ENCODE data around the gene CBX4.

CBX4 gene

DNA sequence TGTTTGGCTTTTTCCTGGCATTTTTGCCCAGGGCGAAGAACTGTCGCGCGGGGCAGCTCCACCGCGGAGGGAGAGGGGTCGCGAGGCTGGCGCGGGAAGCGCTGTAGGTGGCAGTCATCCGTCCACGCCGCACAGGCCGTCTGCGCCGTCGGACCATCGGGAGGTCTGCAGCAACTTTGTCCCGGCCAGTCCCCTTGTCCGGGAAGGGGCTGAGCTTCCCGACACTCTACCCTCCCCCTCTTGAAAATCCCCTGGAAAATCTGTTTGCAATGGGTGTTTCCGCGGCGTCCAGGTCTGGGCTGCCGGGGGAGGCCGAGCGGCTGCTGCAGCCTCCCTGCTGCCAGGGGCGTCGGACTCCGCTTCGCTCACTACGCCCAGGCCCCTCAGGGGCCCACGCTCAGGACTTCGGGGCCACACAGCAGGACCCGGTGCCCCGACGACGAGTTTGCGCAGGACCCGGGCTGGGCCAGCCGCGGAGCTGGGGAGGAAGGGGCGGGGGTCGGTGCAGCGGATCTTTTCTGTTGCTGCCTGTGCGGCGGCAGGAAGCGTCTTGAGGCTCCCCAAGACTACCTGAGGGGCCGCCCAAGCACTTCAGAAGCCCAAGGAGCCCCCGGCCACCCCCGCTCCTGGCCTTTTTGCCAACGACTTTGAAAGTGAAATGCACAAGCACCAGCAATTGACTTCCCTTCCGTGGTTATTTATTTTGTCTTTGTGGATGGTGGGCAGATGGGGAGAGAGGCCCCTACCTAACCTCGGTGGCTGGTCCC is 2.3 kb upstream of the CBX4 start:
- no peak for DNase-seq

GRCh38 chr17:79840989-79841286 is 1.7 kb upstream of the CBX4 start:
- no peak for DNase-seq

- no peak for DNase-seq
These were observed 1.2 kb upstream of the CBX4 start for GRCh38 chr17:79840269-79840988.

- no peak for DNase-seq
These were observed 542 bp downstream of the CBX4 start for GRCh38 chr17:79838522-79839274.

DNA sequence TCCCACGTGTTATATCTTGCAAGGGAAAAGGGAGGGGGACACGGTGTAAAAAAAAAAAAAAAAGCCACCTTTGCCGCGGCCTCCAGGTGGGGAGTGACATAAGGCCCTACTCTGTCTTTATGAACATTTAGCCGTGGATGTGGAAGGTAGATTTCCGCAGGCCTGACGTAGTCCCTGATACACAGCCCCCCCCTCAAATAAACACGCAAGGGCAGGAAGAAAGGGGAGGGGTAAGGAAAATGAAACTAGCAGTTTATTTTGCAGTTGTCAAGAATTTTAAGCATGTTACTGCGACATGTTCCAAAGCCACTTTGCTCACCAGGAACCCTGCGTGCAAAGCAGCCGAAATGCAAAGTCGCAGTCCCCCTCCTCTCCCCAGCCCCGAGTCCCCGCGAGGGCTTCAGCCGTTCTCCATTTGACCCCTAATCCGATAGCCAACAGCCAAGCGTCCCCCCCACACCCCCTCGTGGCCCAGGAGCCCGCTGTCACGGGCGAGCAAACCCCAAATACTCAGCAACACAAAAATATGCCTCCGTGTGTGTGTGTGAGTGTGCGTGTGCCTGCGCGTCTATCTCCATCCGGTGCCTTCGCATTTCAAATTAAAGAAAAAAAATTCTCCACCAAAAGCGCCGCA is 1.2 kb downstream of the CBX4 start:
- DNase-seq: no peak

- no peak for DNase-seq
These were observed 2.0 kb downstream of the CBX4 start for GRCh38 chr17:79836972-79837887.

- no peak for DNase-seq
These were observed 2.7 kb downstream of the CBX4 start for GRCh38 chr17:79836510-79836971.

- peak; percentile 93 for DNase-seq
These were observed 3.2 kb downstream of the CBX4 start for GRCh38 chr17:79835953-79836509.

- no peak for DNase-seq
These were observed 3.8 kb downstream of the CBX4 start for GRCh38 chr17:79835470-79835899.

- DNase-seq: no peak
These were observed 4.4 kb downstream of the CBX4 start for GRCh38 chr17:79834565-79835469.

- DNase-seq: no peak
These were observed 5.3 kb downstream of the CBX4 start for GRCh38 chr17:79833744-79834564.

- no peak for DNase-seq
These were observed 6.2 kb downstream of the CBX4 start for GRCh38 chr17:79833110-79833450.

- DNase-seq: no peak
These were observed 6.8 kb downstream of the CBX4 start for GRCh38 chr17:79832218-79833109.

GRCh38 chr17:79831265-79832217 is 7.7 kb downstream of the CBX4 start:
- no peak for DNase-seq

GRCh38 chr17:79830763-79831264 is 8.4 kb downstream of the CBX4 start:
- DNase-seq: no peak

- DNase-seq: no peak
These were observed 8.9 kb downstream of the CBX4 start for GRCh38 chr17:79830303-79830702.

GRCh38 chr17:79829457-79829856 is 9.8 kb downstream of the CBX4 start:
- DNase-seq: no peak

All from NCI-H1048 (cell line).